H1 (cell line): Measurements from ENCODE around the gene GNA12. TPM values are rescaled to one million over a fixed set of nuclear protein-coding genes. Genes with fewer than 3 reads are reported as not detected.

ENCODE experiments used
- CTCF ChIA-PET: fragments of 300-600 bp; sonication (Branson Sonifier 250); formaldehyde crosslinking; loops from one replicate; lab custom pipeline; 2021; ENCODE audit not compliant: partially characterized antibody; lab: Charles Lee
- POLR2A ChIA-PET: fragments of 300-600 bp; sonication (Branson Sonifier 250); formaldehyde crosslinking; loops from one replicate; lab custom pipeline; 2021; ENCODE audit warnings: inconsistent platforms; ENCODE audit not compliant: partially characterized antibody; lab: Charles Lee
- DNase-seq, 2 experiments: peaks; one replicate each; pipeline versions ENCODE4 v3.0.0 to v3.0.0-alpha.2; 2010 to 2022; ENCODE audit warnings: low spot score in 2 of 2, low read depth in 1 of 2, mixed read lengths in 1 of 2
- FAIRE-seq: peaks from 2 replicates; lab custom pipeline; 2011; peaks lifted over from hg19 to GRCh38; lab: Jason Lieb, UNC
- H2AFZ ChIP-seq: 2 replicates; pipeline ENCODE4 v1.8.1; 2012; ENCODE audit warnings: low read length, inconsistent platforms
- H2AK5ac ChIP-seq: 2 replicates; pipeline ENCODE4 v1.6.1; 2013; ENCODE audit warnings: low read depth, low read length
- H2BK120ac ChIP-seq: replicated peaks from 2 replicates; pipeline ENCODE3; 2013; ENCODE audit warnings: low read depth, low read length, inconsistent platforms
- H2BK12ac ChIP-seq: 2 replicates; pipeline ENCODE4 v1.6.1; 2013; ENCODE audit warnings: low read depth, low read length
- H2BK15ac ChIP-seq: 2 replicates; pipeline ENCODE4 v1.6.1; 2013; ENCODE audit warnings: low read length
- H2BK20ac ChIP-seq: 2 replicates; pipeline ENCODE4 v1.6.1; 2013; ENCODE audit warnings: low read length
- H2BK5ac ChIP-seq: 2 replicates; pipeline ENCODE4 v1.6.1; 2013; ENCODE audit warnings: low read depth, low read length
- H3K14ac ChIP-seq: 2 replicates; pipeline ENCODE4 v1.6.1; 2013; ENCODE audit warnings: inconsistent platforms; ENCODE audit not compliant: insufficient read length
- H3K18ac ChIP-seq: 2 replicates; pipeline ENCODE4 v1.6.1; 2013; ENCODE audit warnings: low read length; ENCODE audit errors: extremely low read depth
- H3K23ac ChIP-seq: 2 replicates; pipeline ENCODE4 v1.6.1; 2013; ENCODE audit warnings: inconsistent platforms; ENCODE audit not compliant: insufficient read length
- H3K23me2 ChIP-seq: 2 replicates; pipeline ENCODE4 v1.6.1; 2013; ENCODE audit warnings: low read depth, low read length
- H3K27ac ChIP-seq: 2 replicates; pipeline ENCODE4 v1.6.1; 2011; ENCODE audit warnings: low read depth, low read length, inconsistent platforms
- H3K27me3 ChIP-seq, 4 experiments: replicated peaks in 1 of 4; 1 replicate in 1 of 4; 2 replicates in 3 of 4; pipeline versions ENCODE4 v1.6.1 to v1.8.1; 2011 to 2013; ENCODE audit warnings: low read length in 3 of 4, mild to moderate bottlenecking in 3 of 4, inconsistent platforms in 2 of 4, mixed read lengths in 2 of 4, moderate library complexity in 1 of 4; ENCODE audit not compliant: control insufficient read depth in 3 of 4, insufficient read depth in 3 of 4; ENCODE audit errors: extremely low read depth in 1 of 4
- H3K36me3 ChIP-seq, 4 experiments: 2 replicates each; pipeline versions ENCODE4 v1.6.1 to v1.8.1; 2011 to 2013; ENCODE audit warnings: mild to moderate bottlenecking in 4 of 4, low read length in 3 of 4, moderate library complexity in 2 of 4, control low read depth in 1 of 4, inconsistent platforms in 1 of 4; ENCODE audit not compliant: insufficient read depth in 4 of 4, control insufficient read depth in 2 of 4
- H3K4ac ChIP-seq: replicated peaks from 2 replicates; pipeline ENCODE3; 2013; ENCODE audit warnings: low read length, low read depth, mixed read lengths, inconsistent platforms; ENCODE audit not compliant: insufficient read length
- H3K4me1 ChIP-seq, 4 experiments: replicated peaks in 1 of 4; 1 replicate in 1 of 4; 2 replicates in 3 of 4; pipeline versions ENCODE4 v1.6.1 to v1.8.1; 2011 to 2013; ENCODE audit warnings: low read length in 3 of 4, inconsistent platforms in 2 of 4, mixed read lengths in 1 of 4; ENCODE audit not compliant: insufficient read depth in 4 of 4, control insufficient read depth in 3 of 4
- H3K4me2 ChIP-seq, 2 experiments: 2 replicates each; pipeline versions ENCODE4 v1.6.1 to v1.8.1; 2011 to 2013; ENCODE audit warnings: low read depth in 2 of 2, low read length in 2 of 2, control low read depth in 1 of 2, inconsistent platforms in 1 of 2, mild to moderate bottlenecking in 1 of 2; ENCODE audit not compliant: insufficient read depth in 1 of 2
- H3K4me3 ChIP-seq, 4 experiments: fragments of 200-600, 300-600 bp in 1 of 4; sonication (generic), shearing (Covaris generic), sonication (Bioruptor Twin) in 1 of 4; 2 replicates each; pipeline versions ENCODE4 v1.5.1 to v1.8.1; 2011 to 2016; ENCODE audit warnings: low read length in 4 of 4, low read depth in 3 of 4, control low read depth in 2 of 4, inconsistent platforms in 2 of 4, mild to moderate bottlenecking in 2 of 4, mixed read lengths in 1 of 4, moderate library complexity in 1 of 4; ENCODE audit not compliant: insufficient read depth in 2 of 4; ENCODE audit errors: extremely low read depth in 1 of 4
- H3K56ac ChIP-seq: replicated peaks from 2 replicates; pipeline ENCODE3; 2013; ENCODE audit warnings: low read depth, mild to moderate bottlenecking, mixed read lengths, low read length, inconsistent platforms; ENCODE audit not compliant: insufficient read length
- H3K79me1 ChIP-seq: 2 replicates; pipeline ENCODE4 v1.6.1; 2013; ENCODE audit warnings: low read depth, low read length, control low read depth
- H3K79me2 ChIP-seq, 2 experiments: 2 replicates each; pipeline versions ENCODE4 v1.6.1 to v1.8.1; 2012 to 2013; ENCODE audit warnings: low read length in 2 of 2, mild to moderate bottlenecking in 2 of 2, inconsistent platforms in 1 of 2; ENCODE audit not compliant: insufficient read depth in 2 of 2, control insufficient read depth in 1 of 2
- H3K9ac ChIP-seq, 4 experiments: replicated peaks in 1 of 4; 1 replicate in 1 of 4; 2 replicates in 3 of 4; pipeline versions ENCODE4 v1.6.1 to v1.8.1; 2011 to 2013; ENCODE audit warnings: low read depth in 3 of 4, low read length in 3 of 4, control low read depth in 2 of 4, mild to moderate bottlenecking in 2 of 4, moderate library complexity in 2 of 4, inconsistent platforms in 1 of 4; ENCODE audit errors: extremely low read depth in 1 of 4
- H3K9me3 ChIP-seq, 2 experiments: 2 replicates each; pipeline versions ENCODE4 v1.6.1 to v1.8.1; 2012 to 2013; ENCODE audit warnings: mild to moderate bottlenecking in 2 of 2, moderate library complexity in 2 of 2, control low read depth in 1 of 2, inconsistent platforms in 1 of 2, low read depth in 1 of 2, low read length in 1 of 2, mixed read lengths in 1 of 2; ENCODE audit not compliant: insufficient read depth in 2 of 2
- H4K20me1 ChIP-seq, 2 experiments: replicated peaks in 1 of 2; 2 replicates each; pipeline versions ENCODE3 to v1.8.1; 2011 to 2013; ENCODE audit warnings: inconsistent platforms in 2 of 2, low read length in 2 of 2, mild to moderate bottlenecking in 1 of 2; ENCODE audit not compliant: insufficient read depth in 2 of 2, control insufficient read depth in 1 of 2
- H4K5ac ChIP-seq: 2 replicates; pipeline ENCODE4 v1.6.1; 2013; ENCODE audit warnings: low read length, low read depth, mixed read lengths, inconsistent platforms; ENCODE audit not compliant: insufficient read length
- H4K8ac ChIP-seq: 2 replicates; pipeline ENCODE4 v1.8.0; 2013; ENCODE audit warnings: mild to moderate bottlenecking, moderate library complexity, low read length, inconsistent platforms; ENCODE audit not compliant: insufficient read depth; ENCODE audit errors: extremely low read depth
- H4K91ac ChIP-seq: replicated peaks from 2 replicates; pipeline ENCODE3; 2013; ENCODE audit warnings: low read length, mixed read lengths, inconsistent platforms; ENCODE audit not compliant: insufficient read length
- KDM5A ChIP-seq: fragments of 200-600 bp; IDR thresholded peaks from 2 replicates; pipeline ENCODE4 v1.7.1; 2012; ENCODE audit warnings: mild to moderate bottlenecking, low read length, inconsistent platforms, mixed read lengths
- SIRT6 ChIP-seq: IDR thresholded peaks from one replicate; pipeline ENCODE4 v1.7.1; 2012; ENCODE audit warnings: low read length, inconsistent platforms
- TCF12 ChIP-seq: IDR thresholded peaks from 2 replicates; pipeline ENCODE4 v1.6.1; 2011; ENCODE audit warnings: low read depth, mild to moderate bottlenecking, low read length
- WGBS, 2 experiments: shearing (Covaris generic) in 1 of 2; methylation state at CpG; one replicate each; pipeline versions ENCODE4 v1.1.6 to v1.1.7; 2013 to 2015; ENCODE audit warnings: low lambda C conversion rate in 2 of 2, mixed read lengths in 2 of 2, inconsistent platforms in 1 of 2, low coverage in 1 of 2, missing lambda C conversion rate in 1 of 2; ENCODE audit not compliant: insufficient replicate concordance in 2 of 2, insufficient coverage in 1 of 2, insufficient read length in 1 of 2; ENCODE audit errors: extremely low coverage in 1 of 2, missing lambda C conversion rate in 1 of 2; 5-methylcytosine and 5-hydroxymethylcytosine counted together
- polyA plus RNA-seq, 7 experiments: library from polyadenylated mRNA; depleted of rRNA in 3 of 7; stranded (reverse) in 5 of 7; unstranded in 2 of 7; fragments of >200 nt in 5 of 7; fragments of 200-250 nt in 2 of 7; gene quantifications; 1 replicate in 5 of 7; 2 replicates in 1 of 7; 4 replicates in 1 of 7; pipeline versions ENCODE4 v1.2.1 to v1.2.3, GENCODE V29; 2011 to 2013; ENCODE audit warnings: missing spikeins in 2 of 7, mixed read lengths in 2 of 7
- total RNA-seq: library from RNA; stranded (reverse); fragmentation: NEBNext Ultra II Directional; extraction: Animal tissue kit (Norgen Biotek cat#: 25700); gene quantifications from 2 replicates; pipeline ENCODE4 v1.2.1, GENCODE V29; 2021

Gene GNA12
- total and polyA plus RNA-seq, 2 of the 8 experiments (the other 6 are each of a cell fraction or from before 2014, with no cell fraction given), result 96.5 to 109 TPM

- Histone ChIP-seq H4K91ac (no peak overlapping the region), H3K23ac (no peak overlapping the region), H2BK12ac (no peak overlapping the region; the same call in 1 of the 2 replicates), H2AK5ac (no peak overlapping the region), H3K9me3 (no peaks in the 10 kb centered on the region), H3K4me1 (peaks cover 40 to 59% (median 54%) of the 10 kb centered on the region in 4 experiments), H3K27me3 (no peaks in the 10 kb centered on the region), H2BK5ac (peak overlapping the region; percentile 27; the same call in 1 of the 2 replicates), H3K36me3 (no peaks in the 10 kb centered on the region), H2AFZ (no peak overlapping the region), H3K79me2 (peaks cover 25 to 88% of the 10 kb centered on the region in 2 experiments), H3K4ac (no peak overlapping the region), H3K56ac (no peak overlapping the region), H3K14ac (no peak overlapping the region), H2BK20ac (no peak overlapping the region), H3K79me1 (peaks cover 16% of the 10 kb centered on the region; the same call in 1 of the 2 replicates), H3K4me2 (no peak overlapping the region), H2BK15ac (no peak overlapping the region), H3K27ac (no peak overlapping the region), H4K20me1 (peaks cover 2 to 3% of the 10 kb centered on the region in 2 experiments), H4K5ac (no peak overlapping the region), H2BK120ac (no peak overlapping the region), H3K23me2 (no peaks in the 10 kb centered on the region), H3K18ac (0 out of 2 replicates have a peak overlapping the region, but pooled peaks have one; percentile 13), H3K4me3 (no peak overlapping the region), H4K8ac (no peak overlapping the region; the same call in 1 of the 2 replicates), H3K9ac (no peak overlapping the region)
- CTCF ChIA-PET, result no interaction called here
- DNase-seq (no peak), FAIRE-seq (no peak)
- 92% methylated on average over 3 of the region's 3 CpGs; no CpG with 5 or more reads in 1 of the 2 experiments for WGBS, 2 experiments
- POLR2A ChIA-PET, result interaction anchor here (1.2 to 3.4 kb wide), 2 partner anchors 10 to 13 kb away, joined by 3 to 10 read pairs; no protein-coding TSS in a partner anchor
- TF ChIP-seq TCF12, result no peak
- TF ChIP-seq KDM5A, result no peak
- TF ChIP-seq SIRT6, result no peak
Observed at GRCh38 chr7:2817456-2817855, 26.7 kb downstream of the GNA12 start.
